A673 (cell line): ENCODE measurements around the gene GAS6. TPM values are rescaled to one million over a fixed set of nuclear protein-coding genes. Genes with fewer than 3 reads are reported as not detected.

Experiments used
- BruUV-seq: library from RNA; stranded (reverse); fragments of 400-500 nt; replicated peaks from 2 replicates; lab custom pipeline; 2021; lab: Mats Ljungman, UMichigan
- CTCF ChIA-PET: fragments of 300-600 bp; sonication (Branson Sonifier 250); formaldehyde crosslinking; loops from one replicate; lab custom pipeline; 2022; ENCODE audit warnings: antibody characterized with exemption; lab: Charles Lee
- POLR2A ChIA-PET: fragments of 300-600 bp; sonication (Branson Sonifier 250); formaldehyde crosslinking; loops from one replicate; lab custom pipeline; 2022; ENCODE audit warnings: antibody characterized with exemption; ENCODE audit not compliant: low non-redundant PET; lab: Charles Lee
- DNase-seq: peaks from one replicate; pipeline ENCODE4 v3.0.0-alpha.2; 2015; ENCODE audit warnings: low spot score
- H3K27ac ChIP-seq: fragments of 200-600 bp; sonication (generic); 2 replicates; pipeline ENCODE4 v1.5.1; 2016; ENCODE audit warnings: mixed run types, low read depth, mild to moderate bottlenecking, mixed read lengths, antibody characterized with exemption, low read length; ENCODE audit not compliant: poor library complexity, severe bottlenecking
- H3K27me3 ChIP-seq: fragments of 200-600 bp; sonication (generic); replicated peaks from 2 replicates; pipeline ENCODE4 v1.6.1; 2017; ENCODE audit warnings: mixed run types, low read depth, mild to moderate bottlenecking, mixed read lengths, antibody characterized with exemption, low read length; ENCODE audit not compliant: insufficient read depth, poor library complexity
- H3K36me3 ChIP-seq: fragments of 200-600 bp; sonication (generic); 2 replicates; pipeline ENCODE4 v1.6.1; 2016; ENCODE audit warnings: mixed run types, mild to moderate bottlenecking, mixed read lengths, antibody characterized with exemption, low read length; ENCODE audit not compliant: insufficient read depth, poor library complexity, severe bottlenecking
- H3K4me1 ChIP-seq: fragments of 200-600 bp; sonication (generic); 2 replicates; pipeline ENCODE4 v1.6.1; 2017; ENCODE audit warnings: mixed run types, mild to moderate bottlenecking, mixed read lengths, antibody characterized with exemption, low read length; ENCODE audit not compliant: insufficient read depth, poor library complexity, severe bottlenecking
- H3K4me3 ChIP-seq: fragments of 200-600 bp; sonication (generic); 2 replicates; pipeline ENCODE4 v1.5.1; 2016; ENCODE audit warnings: low read depth, mixed run types, mild to moderate bottlenecking, mixed read lengths, low read length; ENCODE audit not compliant: poor library complexity, severe bottlenecking
- H3K9me3 ChIP-seq: fragments of 200-600 bp; sonication (generic); 2 replicates; pipeline ENCODE4 v1.6.1; 2016; ENCODE audit warnings: mixed run types, low read depth, mild to moderate bottlenecking, mixed read lengths, antibody characterized with exemption, low read length; ENCODE audit not compliant: poor library complexity, severe bottlenecking
- CTCF ChIP-seq: fragments of 300-800, 200-600 bp; sonication (generic); conservative IDR thresholded peaks from 2 replicates; pipeline ENCODE4 v1.5.1; 2017; ENCODE audit warnings: low read depth, mild to moderate bottlenecking, antibody characterized with exemption, low read length, moderate library complexity, mixed read lengths
- EZH2 ChIP-seq: fragments of 200-600 bp; sonication (generic); IDR thresholded peaks from 2 replicates; pipeline ENCODE4 v1.6.1; 2017; ENCODE audit warnings: borderline replicate concordance, low read depth, mild to moderate bottlenecking, mixed read lengths, antibody characterized with exemption, low read length; ENCODE audit not compliant: poor library complexity, severe bottlenecking
- intact Hi-C: fragments of 100-400 bp; cut with micrococcal nuclease; formaldehyde crosslinking; loops from one replicate; pipeline ENCODE4 v1.10.0; 2022; ENCODE audit not compliant: unreplicated experiment
- total RNA-seq: library from RNA; stranded (reverse); gene quantifications from 2 replicates; pipeline ENCODE4 v1.2.3, GENCODE V29; 2021

Gene GAS6
- total RNA-seq, 1 experiment from 2014 or later = 0.67 TPM

DNA sequence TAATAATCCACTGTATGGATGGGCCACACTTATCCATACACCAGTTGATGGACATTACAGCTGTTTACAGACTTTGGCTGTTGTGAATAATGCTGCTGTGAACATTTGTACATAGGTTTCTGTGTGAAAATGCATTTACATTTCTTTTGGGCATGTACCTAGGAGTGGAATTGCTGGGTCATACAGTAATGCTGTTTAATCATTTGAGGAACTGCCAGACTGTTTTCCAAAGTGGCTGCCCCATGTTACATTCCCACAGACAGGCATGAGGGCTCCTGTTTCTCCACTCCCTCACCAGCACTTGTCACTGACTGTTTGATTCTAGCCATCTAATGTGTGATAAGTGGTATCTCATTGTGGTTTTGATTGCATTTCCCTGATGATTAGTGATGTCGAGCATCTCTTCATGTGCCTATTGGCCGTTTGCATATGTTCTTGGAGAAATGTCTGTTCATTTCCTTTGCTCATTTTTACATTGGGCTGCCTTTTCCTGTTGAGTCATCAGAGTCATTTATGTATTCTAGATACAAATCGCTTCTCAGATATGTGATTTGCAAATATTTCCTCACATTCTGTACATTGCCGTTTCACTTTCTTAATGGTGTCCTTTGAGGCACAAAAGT, 92.1 kb downstream of the GAS6 start:
- intact Hi-C loops = no loop called here

DNA sequence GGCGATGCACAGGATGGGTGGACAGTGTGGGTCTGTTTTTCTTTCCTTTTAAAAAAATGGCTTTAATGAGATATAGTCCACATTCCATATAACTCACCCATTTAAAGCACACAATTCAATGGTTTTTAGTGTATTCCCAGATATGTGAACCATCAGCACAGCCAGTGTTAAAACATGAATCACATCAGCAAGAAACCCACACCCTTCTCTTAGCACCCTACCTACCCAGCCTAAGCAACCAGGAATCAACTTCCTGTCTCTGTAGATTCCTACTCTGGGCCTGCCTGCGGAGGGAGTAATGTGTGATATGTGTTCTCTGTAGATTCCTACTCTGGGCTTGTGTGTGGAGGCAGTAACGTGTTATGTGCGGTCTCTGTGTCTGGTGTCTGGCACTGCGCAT, 92.9 kb downstream of the GAS6 start:
- CTCF ChIA-PET = no interaction called here
- BruUV-seq = no TSS peak
- no peaks in the 10 kb centered on the region for H3K4me1 ChIP-seq

More for the DNA sequence above, 92.1 kb downstream of the GAS6 start:
- Histone ChIP-seq H3K9me3 (no peaks in the 10 kb centered on the region), H3K4me1 (no peaks in the 10 kb centered on the region), H3K27me3 (peaks cover 6% of the 10 kb centered on the region), H3K36me3 (no peaks in the 10 kb centered on the region), H3K4me3 (no peak overlapping the region), H3K27ac (no peak overlapping the region)
- no TSS peak for BruUV-seq
- ChIA-PET CTCF (no interaction called here), POLR2A (no interaction called here)
- peak; percentile 41 for DNase-seq
- no peak for TF ChIP-seq CTCF
- no peak for TF ChIP-seq EZH2

More for the DNA sequence above, 92.9 kb downstream of the GAS6 start:
- TF ChIP-seq CTCF (no peak), EZH2 (no peak)
- H3K9me3 ChIP-seq = no peaks in the 10 kb centered on the region
- intact Hi-C loops = no loop called here
- no peaks in the 10 kb centered on the region for H3K36me3 ChIP-seq
- peaks cover 6% of the 10 kb centered on the region for H3K27me3 ChIP-seq
- no peak overlapping the region for H3K4me3 ChIP-seq
- DNase-seq = no peak
- H3K27ac ChIP-seq = no peak overlapping the region
- POLR2A ChIA-PET = no interaction called here

Other genes with a start within 250 kb of the GAS6 start
- not detected in 2 replicates for gene ATP4B, start 205.9 kb downstream of the GAS6 start, total RNA-seq
- gene GRK1, start 196.9 kb downstream of the GAS6 start, total RNA-seq = not detected in 2 replicates
- 0.06 and 0.15 TPM in 2 replicates for gene TMEM255B, start 104.8 kb downstream of the GAS6 start, total RNA-seq
- gene C13orf46, start 110.0 kb upstream of the GAS6 start, total RNA-seq = 3.1 and 3.6 TPM in 2 replicates